ENCODE results near the gene EHD3. TPM values are rescaled to one million over a fixed set of nuclear protein-coding genes. Genes with fewer than 3 reads are reported as not detected.

The EHD3 gene
- total and polyA plus RNA-seq, 2 of the 8 experiments (the other 6 are each of a cell fraction or from before 2014, with no cell fraction given), result 9.3 to 12.0 TPM

GRCh38 chr2:31265234-31265633 is 31.3 kb downstream of the EHD3 start:
- no peak overlapping the region for H2AK5ac ChIP-seq (ENCODE audit: low read depth, low read length)
- no peaks in the 10 kb centered on the region for H3K79me1 ChIP-seq (ENCODE audit: low read depth, low read length)
- H2AFZ ChIP-seq (ENCODE audit: low read length), result no peak overlapping the region
- H4K8ac ChIP-seq (ENCODE audit: extremely low read depth, insufficient read depth, low read length), result no peak overlapping the region
- H3K14ac ChIP-seq (ENCODE audit: insufficient read length), result no peak overlapping the region
- no peak overlapping the region for H2BK12ac ChIP-seq (ENCODE audit: low read depth, low read length)
- POLR2A ChIA-PET (ENCODE audit: partially characterized antibody), result no interaction called here
- CTCF ChIA-PET (ENCODE audit: partially characterized antibody), result interaction anchor here (1.3 to 3.1 kb wide), 3 partner anchors 10 to 69 kb away, joined by 3 to 11 read pairs (median 5); no protein-coding TSS in a partner anchor
- no peaks in the 10 kb centered on the region for H3K27me3 ChIP-seq (replicated peaks in 1 of 4; ENCODE audit: control insufficient read depth in 3 of 4, extremely low read depth in 1 of 4, insufficient read depth in 3 of 4, low read length in 3 of 4)
- no peaks in the 10 kb centered on the region for H3K79me2 ChIP-seq (ENCODE audit: control insufficient read depth in 1 of 2, insufficient read depth in 2 of 2, low read length in 2 of 2)
- peaks cover 0 to 14% (median 3%) of the 10 kb centered on the region in 4 experiments; a peak in 2 of 7 replicates for H3K4me1 ChIP-seq (replicated peaks in 1 of 4; ENCODE audit: control insufficient read depth in 3 of 4, insufficient read depth in 4 of 4, low read length in 3 of 4)
- no peak overlapping the region for H2BK120ac ChIP-seq (replicated peaks; ENCODE audit: low read depth, low read length)
- H3K4me2 ChIP-seq (ENCODE audit: insufficient read depth in 1 of 2, low read depth in 2 of 2, low read length in 2 of 2), result no peak overlapping the region
- no peak overlapping the region for H2BK15ac ChIP-seq (ENCODE audit: low read length)
- no peak overlapping the region for H2BK20ac ChIP-seq (ENCODE audit: low read length)
- no peak overlapping the region for H3K4ac ChIP-seq (replicated peaks; ENCODE audit: insufficient read length, low read depth, low read length)
- H3K27ac ChIP-seq (ENCODE audit: low read depth, low read length), result no peak overlapping the region
- no peak for FAIRE-seq
- H4K20me1 ChIP-seq (replicated peaks in 1 of 2; ENCODE audit: control insufficient read depth in 1 of 2, insufficient read depth in 2 of 2, low read length in 2 of 2), result peaks cover 0 to 1% of the 10 kb centered on the region in 2 experiments
- no peak for DNase-seq (ENCODE audit: low read depth in 1 of 2, low spot score in 2 of 2)
- 93% methylated on average over 6 of the region's 6 CpGs; no CpG with 5 or more reads in 1 of the 2 experiments for WGBS, 2 experiments (ENCODE audit: extremely low coverage in 1 of 2, insufficient coverage in 1 of 2, insufficient read length in 1 of 2, insufficient replicate concordance in 2 of 2, low coverage in 1 of 2, low lambda C conversion rate in 2 of 2, missing lambda C conversion rate in 1 of 2)
- no peak overlapping the region for H3K56ac ChIP-seq (replicated peaks; ENCODE audit: insufficient read length, low read depth, low read length)
- no peak overlapping the region for H4K91ac ChIP-seq (replicated peaks; ENCODE audit: insufficient read length, low read length)
- no peak overlapping the region for H3K18ac ChIP-seq (ENCODE audit: extremely low read depth, low read length)
- TF ChIP-seq, protein P1, sequence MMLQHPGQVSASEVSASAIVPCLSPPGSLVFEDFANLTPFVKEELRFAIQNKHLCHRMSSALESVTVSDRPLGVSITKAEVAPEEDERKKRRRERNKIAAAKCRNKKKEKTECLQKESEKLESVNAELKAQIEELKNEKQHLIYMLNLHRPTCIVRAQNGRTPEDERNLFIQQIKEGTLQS (IDR thresholded peaks at IDR 0.05; ENCODE audit: insufficient read depth, low read depth, low read length), result no peak
- H4K5ac ChIP-seq (ENCODE audit: insufficient read length, low read depth, low read length), result no peak overlapping the region
- H3K23ac ChIP-seq (ENCODE audit: insufficient read length), result no peak overlapping the region
- no peak overlapping the region for H2BK5ac ChIP-seq (ENCODE audit: low read depth, low read length)
- no peak overlapping the region for H3K4me3 ChIP-seq (ENCODE audit: extremely low read depth in 1 of 4, insufficient read depth in 2 of 4, low read depth in 3 of 4, low read length in 4 of 4)
- H3K36me3 ChIP-seq (ENCODE audit: control insufficient read depth in 2 of 4, insufficient read depth in 4 of 4, low read length in 3 of 4), result no peaks in the 10 kb centered on the region; a peak in 1 of 8 replicates
- no peaks in the 10 kb centered on the region for H3K23me2 ChIP-seq (ENCODE audit: low read depth, low read length)
- no peaks in the 10 kb centered on the region for H3K9me3 ChIP-seq (ENCODE audit: insufficient read depth in 2 of 2, low read depth in 1 of 2, low read length in 1 of 2)
- no peak overlapping the region for H3K9ac ChIP-seq (replicated peaks in 1 of 4; ENCODE audit: extremely low read depth in 1 of 4, low read depth in 3 of 4, low read length in 3 of 4)

Measured in H1 (cell line).